Measurements from ENCODE around the gene VPS25. TPM values are rescaled to one million over a fixed set of nuclear protein-coding genes. Genes with fewer than 3 reads are reported as not detected.
"Not testable (repeated sequence)": the region's sequence is repeated elsewhere in the genome, so short reads cannot be mapped to it uniquely, and the experiment has no call there.

VPS25 gene
- polyA plus RNA-seq, 1 donor: 27.7 TPM

DNA sequence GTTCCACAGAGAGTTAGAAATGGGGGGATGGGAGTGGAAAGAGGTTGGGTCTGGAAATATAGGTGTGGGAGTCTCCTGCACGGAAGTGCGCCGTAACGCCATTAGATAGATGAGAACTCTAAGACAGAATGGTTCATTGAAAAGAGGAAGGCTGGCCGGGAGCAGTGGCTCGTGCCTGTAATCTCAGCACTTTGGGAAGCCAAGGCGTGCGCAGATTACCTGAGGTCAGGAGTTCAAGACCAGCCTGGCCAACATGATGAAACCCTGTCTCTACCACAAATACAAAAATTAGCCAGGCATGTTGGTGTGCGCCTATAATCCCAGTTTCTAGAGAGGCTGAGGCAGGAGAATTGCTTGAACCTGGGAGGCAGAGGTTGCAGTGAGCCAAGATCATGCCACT, 5.2 kb upstream of the VPS25 start:
- DNase-seq (ENCODE audit: low read depth): not testable (repeated sequence)

DNA sequence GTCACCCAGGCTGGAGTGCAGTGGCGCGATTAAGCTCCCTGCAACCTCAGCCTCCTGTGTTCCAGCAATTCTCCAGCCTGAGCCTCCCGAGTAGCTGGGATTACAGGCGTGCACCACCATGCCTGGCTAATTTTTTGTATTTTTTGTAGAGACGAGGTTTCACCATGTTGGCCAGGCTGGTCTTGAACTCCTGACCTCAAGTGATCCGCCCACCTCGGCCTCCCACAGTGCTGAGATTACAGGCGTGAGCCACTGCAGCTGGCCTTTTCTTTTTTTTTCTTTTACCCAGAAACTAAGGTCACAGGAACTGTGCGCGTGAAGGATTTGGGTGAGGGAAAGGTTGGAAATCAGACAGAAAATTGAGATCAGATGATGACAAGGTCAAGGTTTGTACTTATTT, 3.3 kb upstream of the VPS25 start:
- DNase-seq (ENCODE audit: low read depth): not testable (repeated sequence)

GRCh38 chr17:42772945-42773289, 332 bp upstream of the VPS25 start:
- no peak for DNase-seq (ENCODE audit: low read depth)

- no peak for DNase-seq (ENCODE audit: low read depth)
These were observed 957 bp downstream of the VPS25 start for GRCh38 chr17:42774066-42774745.

GRCh38 chr17:42775534-42776098, 2.4 kb downstream of the VPS25 start:
- DNase-seq (ENCODE audit: low read depth): no peak

GRCh38 chr17:42778570-42778969, 5.3 kb downstream of the VPS25 start:
- DNase-seq (ENCODE audit: low read depth): no peak

DNA sequence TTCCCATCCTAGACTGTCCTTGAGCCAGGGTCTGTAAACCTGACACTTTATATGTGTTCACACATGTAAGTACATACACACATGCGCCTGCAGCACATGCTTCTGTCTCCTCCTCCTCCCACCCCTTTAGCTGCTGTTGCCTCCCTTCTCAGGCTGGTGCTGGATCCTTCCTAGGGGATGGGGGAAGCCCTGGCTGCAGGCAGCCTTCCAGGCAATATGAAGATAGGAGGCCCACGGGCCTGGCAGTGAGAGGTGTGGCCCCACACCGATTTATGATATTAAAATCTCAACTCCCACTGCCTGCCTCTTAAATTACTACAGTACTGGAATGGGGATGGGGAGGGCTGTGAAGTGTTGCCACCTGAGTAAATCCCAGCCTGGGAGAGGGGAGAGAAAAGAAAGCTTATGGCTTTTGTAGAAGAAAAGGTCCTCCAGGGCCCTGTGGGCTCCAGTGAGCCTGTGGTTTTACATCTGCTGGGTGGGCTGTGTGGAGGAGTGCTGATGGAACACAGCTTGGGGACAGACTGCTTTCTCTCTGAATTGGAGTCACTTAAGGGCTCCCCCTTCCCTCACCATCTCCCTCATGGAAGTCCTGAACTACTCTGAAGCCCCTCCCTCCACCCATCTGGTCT, 6.2 kb downstream of the VPS25 start:
- no peak for DNase-seq (ENCODE audit: low read depth)

GRCh38 chr17:42779936-42780850, 6.9 kb downstream of the VPS25 start, which contains the start of gene WNK4:
Gene WNK4 (plus strand): TSS chr17:42780610. CDS start chr17:42780699, 89 bp downstream.
- DNase-seq (ENCODE audit: low read depth): no peak

DNA sequence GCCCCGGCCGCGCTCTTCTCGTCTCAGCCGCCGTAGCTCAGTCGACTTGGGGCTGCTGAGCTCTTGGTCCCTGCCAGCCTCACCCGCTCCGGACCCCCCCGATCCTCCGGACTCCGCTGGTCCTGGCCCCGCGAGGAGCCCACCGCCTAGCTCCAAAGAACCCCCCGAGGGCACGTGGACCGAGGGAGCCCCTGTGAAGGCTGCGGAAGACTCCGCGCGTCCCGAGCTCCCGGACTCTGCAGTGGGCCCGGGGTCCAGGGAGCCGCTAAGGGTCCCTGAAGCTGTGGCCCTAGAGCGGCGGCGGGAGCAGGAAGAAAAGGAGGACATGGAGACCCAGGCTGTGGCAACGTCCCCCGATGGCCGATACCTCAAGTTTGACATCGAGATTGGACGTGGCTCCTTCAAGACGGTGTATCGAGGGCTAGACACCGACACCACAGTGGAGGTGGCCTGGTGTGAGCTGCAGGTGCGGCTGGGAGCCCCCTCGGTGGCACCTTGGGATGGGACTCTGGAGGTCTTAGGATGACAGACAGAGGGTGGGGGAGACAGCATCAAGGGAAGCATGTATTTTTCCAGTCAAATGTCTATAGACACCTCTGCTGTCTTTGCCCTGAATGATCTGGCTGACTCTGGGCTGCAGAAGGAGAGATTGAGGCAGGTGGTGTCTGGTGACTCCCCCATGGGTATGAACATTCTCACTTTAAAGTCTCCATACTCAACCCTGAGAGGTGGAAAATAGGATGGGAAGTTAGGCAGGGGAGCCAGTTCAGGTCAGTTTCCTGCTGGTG, 7.8 kb downstream of the VPS25 start:
- no peak for DNase-seq (ENCODE audit: low read depth)

DNA sequence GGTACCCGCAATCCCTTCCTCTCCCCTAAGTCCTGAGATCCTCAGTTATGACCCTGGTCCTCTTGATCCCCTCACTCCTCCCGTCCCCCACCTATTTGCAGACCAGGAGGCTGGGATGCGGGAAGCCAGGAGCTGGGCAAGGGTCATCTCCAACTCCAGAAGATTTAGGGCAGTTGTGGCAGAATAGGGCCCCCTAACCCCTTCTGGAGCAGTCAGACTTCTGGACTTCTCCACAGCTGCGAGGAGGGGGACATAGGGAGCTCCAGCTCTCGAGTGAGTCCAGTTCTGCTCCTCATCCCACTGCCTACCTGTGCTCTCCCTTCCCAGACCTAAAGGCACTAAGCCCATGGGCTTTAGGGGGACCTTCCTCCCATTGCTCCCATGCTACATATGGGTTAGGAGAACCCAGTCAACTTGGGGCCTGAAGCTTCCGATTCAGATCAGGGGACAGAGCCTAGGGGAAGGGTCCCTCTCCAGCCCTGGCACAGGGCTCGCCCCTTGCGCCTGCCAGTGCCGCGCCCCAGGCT, 8.5 kb downstream of the VPS25 start:
- DNase-seq (ENCODE audit: low read depth): no peak

- DNase-seq (ENCODE audit: low read depth): no peak
These were observed 9.2 kb downstream of the VPS25 start for GRCh38 chr17:42782166-42783061.

GRCh38 chr17:42783062-42783790, 10.0 kb downstream of the VPS25 start:
- DNase-seq (ENCODE audit: low read depth): no peak

GRCh38 chr17:42783791-42784138, 10.5 kb downstream of the VPS25 start:
- DNase-seq (ENCODE audit: low read depth): no peak

GRCh38 chr17:42784409-42784808, 11.2 kb downstream of the VPS25 start:
- no peak for DNase-seq (ENCODE audit: low read depth)

GRCh38 chr17:42784811-42785592, 11.8 kb downstream of the VPS25 start:
- DNase-seq (ENCODE audit: low read depth): no peak

GRCh38 chr17:42787266-42787665, 14.0 kb downstream of the VPS25 start:
- DNase-seq (ENCODE audit: low read depth): no peak

DNA sequence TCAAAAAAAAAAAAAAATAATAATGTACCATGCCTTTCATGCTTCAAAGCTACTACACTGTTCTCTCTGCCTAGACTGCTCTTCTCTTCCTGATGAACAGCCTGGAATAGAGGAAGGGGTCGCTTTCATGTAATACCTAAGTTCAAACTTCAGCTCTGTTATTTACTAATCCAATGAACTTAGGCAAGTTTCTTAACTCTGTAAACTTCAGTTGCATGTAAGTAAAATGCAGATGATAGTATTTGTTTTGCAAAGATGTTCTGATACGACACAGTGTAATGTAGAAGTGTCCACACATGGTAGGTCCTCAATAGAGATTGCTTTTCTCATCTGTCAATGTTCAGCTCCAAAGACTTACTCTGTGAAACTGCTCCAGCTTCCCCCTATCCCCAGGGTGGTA, 18.7 kb downstream of the VPS25 start:
- DNase-seq (ENCODE audit: low read depth): no peak

- DNase-seq (ENCODE audit: low read depth): no peak
These were observed 19.3 kb downstream of the VPS25 start for GRCh38 chr17:42792545-42792944.

DNA sequence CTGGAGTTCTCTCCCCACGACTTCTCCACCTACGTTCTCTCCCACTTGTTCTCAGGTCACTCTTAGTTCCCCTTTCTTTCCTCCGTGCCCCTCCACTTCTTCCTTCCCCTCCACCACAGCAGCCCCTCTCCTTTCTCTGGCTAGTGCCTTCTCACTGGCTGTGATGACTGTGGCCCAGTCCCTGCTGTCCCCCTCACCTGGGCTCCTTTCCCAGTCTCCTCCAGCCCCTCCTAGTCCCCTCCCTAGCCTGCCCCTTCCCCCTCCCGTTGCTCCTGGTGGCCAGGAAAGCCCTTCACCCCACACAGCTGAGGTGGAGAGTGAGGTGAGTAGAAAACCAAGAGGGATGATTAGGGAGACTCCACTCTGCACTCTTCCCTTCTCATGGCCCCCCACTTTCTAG, 21.8 kb downstream of the VPS25 start:
- DNase-seq (ENCODE audit: low read depth): no peak

All from forelimb muscle (tissue), 1 donor.